Heart left ventricle (tissue), 16 donors: ENCODE measurements around the gene PGAP1. TPM values are rescaled to one million over a fixed set of nuclear protein-coding genes. Genes with fewer than 3 reads are reported as not detected.

Experiments used
- ATAC-seq, 4 donors: fragments of 200-7000 bp; cut with Tn5 transposase; one replicate each; pipeline ENCODE4 v1.9.1; 2020 to 2022; ENCODE audit warnings: moderate library complexity in 4 of 4, mild to moderate bottlenecking in 3 of 4, moderate number of reproducible peaks in 1 of 4
- DNase-seq, 5 donors: peaks; one replicate each; pipeline ENCODE4 v3.0.0-alpha.2; 2020
- H3K27ac ChIP-seq, 12 donors: fragments of 200-600 bp; sonication (generic) in 4 of 12; one replicate each; pipeline versions ENCODE4 v1.5.0 to v1.8.0; 2016 to 2022; ENCODE audit warnings: mild to moderate bottlenecking in 2 of 12
- H3K27me3 ChIP-seq, 9 donors: fragments of 200-600 bp; sonication (generic) in 2 of 9; one replicate each; pipeline versions ENCODE4 v1.5.1 to v1.8.0; 2016 to 2022; ENCODE audit warnings: mild to moderate bottlenecking in 3 of 9
- H3K36me3 ChIP-seq, 9 donors: fragments of 200-600 bp; sonication (generic) in 2 of 9; one replicate each; pipeline versions ENCODE4 v1.5.0 to v1.8.0; 2018 to 2022; ENCODE audit warnings: mild to moderate bottlenecking in 2 of 9
- H3K4me1 ChIP-seq, 12 donors: fragments of 200-600 bp; sonication (generic) in 4 of 12; one replicate each; pipeline versions ENCODE4 v1.5.0 to v1.8.0; 2016 to 2022; ENCODE audit warnings: mild to moderate bottlenecking in 3 of 12
- H3K4me3 ChIP-seq, 12 donors: fragments of 200-600 bp; sonication (generic) in 4 of 12; one replicate each; pipeline versions ENCODE4 v1.5.0 to v1.8.0; 2017 to 2022; ENCODE audit warnings: mild to moderate bottlenecking in 9 of 12, moderate library complexity in 4 of 12
- H3K9me3 ChIP-seq, 12 donors: fragments of 200-600 bp; sonication (generic) in 4 of 12; one replicate each; pipeline versions ENCODE4 v1.5.0 to v1.8.0; 2016 to 2022; ENCODE audit warnings: mild to moderate bottlenecking in 1 of 12
- CTCF ChIP-seq, 12 donors: fragments of 200-600 bp; sonication (generic) in 4 of 12; IDR thresholded peaks; one replicate each; pipeline versions ENCODE4 v1.5.0 to v1.8.0; 2018 to 2022; ENCODE audit warnings: antibody characterized with exemption in 12 of 12, mild to moderate bottlenecking in 5 of 12
- POLR2A ChIP-seq, 2 donors: fragments of 450-650 bp; IDR thresholded peaks; one replicate each; pipeline ENCODE4 v1.6.1; 2017; ENCODE audit warnings: antibody characterized with exemption in 2 of 2, mild to moderate bottlenecking in 2 of 2, moderate library complexity in 2 of 2
- WGBS, 4 donors: extraction: QIAGEN DNeasy Blood & Tissue Kit in 2 of 4; methylation state at CpG; one replicate each; pipeline versions ENCODE4 v1.1.5 to v1.1.7; 2013 to 2018; 5-methylcytosine and 5-hydroxymethylcytosine counted together
- intact Hi-C, 10 donors: fragments of 100-400 bp; cut with DNase I; formaldehyde crosslinking; loops; one replicate each; pipeline versions ENCODE4 v1.11.1 to v1.14.2; 2022
- polyA plus RNA-seq, 2 donors: library from polyadenylated mRNA; stranded (reverse); fragments of 200-250 nt; gene quantifications; one replicate each; pipeline ENCODE4 v1.2.3, GENCODE V29; 2013
- total RNA-seq, 9 donors: library from RNA; depleted of rRNA in 2 of 9; stranded (reverse); fragments of >200 nt in 2 of 9; fragmentation: NEBNext Ultra II Directional in 3 of 9; extraction: Animal tissue kit (Norgen Biotek cat#: 25700) in 3 of 9; gene quantifications; one replicate each; pipeline versions ENCODE4 v1.1.0 to v1.2.4, GENCODE V29; 2016 to 2023
- donor health status: ischemic (EF 13 %, LVEDD 7.1; RV severe dilation, severe dysfunction).
- donor health status: healthy with polysubstance abuse.
- donor health status: DM: no; HTN: yes; CAD: no.
- donor health status: DM: no; HTN: no; CAD: no.
- donor health status: ischemic (EF 25% LVEDD 6.9; RV normal size, moderate dysfunction).
- donor health status: ischemic (EF 25% LVEDD 5.7; RV mildly dilated, moderate dysfunction).
- donor health status: healthy.
- donor health status: DM: yes; HTN: yes; CAD: no.
- donor health status: ischemic (EF 35%, LVEDD 5.7; RV mildly dilated, moderate dysfunction).
- donor health status: nonischemic (EF 11% LVEDD 7.7; RV severe dilation, severe dysfunction).
- donor health status: DM: yes; HTN: yes; CAD: no.
- donor health status: PGD.
- donor health status: ischemic (EF 29% LVEDD 5.4; RV normal size, mild dysfunction).
- donor health status: nonischemic (EF 23%, LVEDD 6.1; RV moderate dilation, normal function).

PGAP1 gene
- total and polyA plus RNA-seq, 11 donors, result 1.2 to 8.8 (median 5.2) TPM

DNA sequence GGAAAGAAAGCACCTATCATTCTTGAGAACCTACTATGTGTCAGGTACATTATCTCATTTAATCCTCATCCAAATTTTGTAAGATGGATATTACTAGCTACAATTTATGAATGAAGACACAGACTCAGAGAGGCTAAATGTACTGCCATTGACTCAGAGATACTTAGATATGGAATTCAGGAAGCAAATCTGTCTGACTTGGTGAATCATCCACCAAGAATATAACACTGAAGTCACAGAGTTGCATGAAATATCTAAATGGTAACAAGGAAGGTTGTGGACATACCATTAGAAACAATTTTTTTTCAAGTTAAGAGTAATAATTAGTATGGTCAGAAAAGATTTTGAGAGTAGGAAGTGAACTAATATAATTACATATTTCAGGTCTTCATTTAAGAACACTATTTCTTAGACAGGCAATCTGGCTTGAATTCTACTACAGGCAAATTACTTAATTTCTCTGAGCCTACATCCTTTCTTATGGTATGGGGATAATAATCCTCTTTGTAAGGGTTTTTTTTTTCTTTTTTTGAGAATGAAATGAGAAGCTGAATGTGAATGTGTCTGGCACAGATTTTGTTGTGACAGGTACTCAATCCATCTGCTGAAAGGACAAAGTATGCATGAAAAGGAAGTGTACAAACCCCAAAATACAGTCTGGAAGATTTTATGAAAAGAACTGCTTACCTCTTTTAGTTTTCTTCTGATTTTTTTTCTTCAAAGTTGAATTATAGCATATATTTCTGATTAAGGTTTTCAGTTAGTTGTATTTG, 102.6 kb downstream of the PGAP1 start:
- intact Hi-C loops, result no loop called here
- ATAC-seq, result peak in 1 of 4 donors; percentile 43
- Histone ChIP-seq H3K27ac (no peak overlapping the region), H3K27me3 (no peaks in the 10 kb centered on the region), H3K4me1 (no peaks in the 10 kb centered on the region), H3K36me3 (no peaks in the 10 kb centered on the region), H3K9me3 (peaks cover 0 to 4% (median 0%) of the 10 kb centered on the region in 12 donors), H3K4me3 (no peak overlapping the region)
- no peak for TF ChIP-seq POLR2A (IDR thresholded peaks at IDR 0.05)
- no peak for TF ChIP-seq CTCF (IDR thresholded peaks at IDR 0.05)
- no peak for DNase-seq

DNA sequence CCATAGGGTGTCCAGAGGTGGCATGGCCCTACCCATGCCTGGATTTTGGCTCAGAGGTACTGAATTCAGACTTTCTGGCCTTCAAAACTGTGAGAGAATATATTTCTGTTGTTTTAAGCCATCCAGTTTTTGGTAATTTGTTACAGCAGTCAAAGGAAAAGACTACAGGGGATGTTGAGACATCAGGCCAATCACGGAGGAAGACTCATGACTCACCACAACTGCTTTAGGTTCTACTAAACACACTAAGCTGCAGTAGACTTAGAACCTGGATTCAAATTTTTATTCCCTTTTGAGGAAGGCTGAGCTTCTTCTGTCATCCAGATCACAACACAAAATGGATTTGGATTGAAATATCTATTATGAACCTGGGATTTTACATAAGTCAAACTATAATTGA, 105.3 kb downstream of the PGAP1 start:
- DNase-seq, result no peak
- Histone ChIP-seq H3K27ac (no peak overlapping the region), H3K4me3 (no peak overlapping the region), H3K27me3 (no peaks in the 10 kb centered on the region), H3K4me1 (no peaks in the 10 kb centered on the region), H3K36me3 (no peaks in the 10 kb centered on the region), H3K9me3 (peaks cover 0 to 11% (median 0%) of the 10 kb centered on the region in 12 donors)
- no peak for TF ChIP-seq CTCF (IDR thresholded peaks at IDR 0.05)
- TF ChIP-seq POLR2A (IDR thresholded peaks at IDR 0.05), result no peak
- WGBS, 4 donors, result 86 to 96% (median 88%) methylated on average over 1 of the region's 1 CpG
- intact Hi-C loops, result no loop called here
- ATAC-seq, result no peak

DNA sequence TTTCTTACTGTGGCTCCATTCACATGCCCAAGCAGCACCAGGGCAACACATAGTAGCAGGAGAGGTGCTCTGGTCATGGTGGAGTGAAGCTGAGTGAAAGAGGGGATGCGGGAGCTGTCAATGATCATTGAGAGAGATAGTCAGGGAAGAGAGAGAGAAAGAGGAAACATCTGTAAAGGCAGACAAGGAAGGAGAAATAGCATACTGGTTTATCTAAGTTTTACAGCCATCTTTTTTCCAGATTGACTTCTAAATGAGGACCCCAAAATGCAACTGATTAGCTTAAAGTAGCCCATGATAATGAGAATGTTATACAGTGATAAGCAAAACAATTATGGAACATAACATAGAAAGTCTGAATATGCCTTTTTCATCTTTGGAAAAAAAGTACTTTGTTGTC, 117.2 kb downstream of the PGAP1 start, which contains the start of gene C2orf66:
C2orf66 (minus strand) TSS at position 96 of the 400 bp plus-strand sequence; CDS start at position 77, 19 bp downstream.
- H3K27me3 ChIP-seq, result no peaks in the 10 kb centered on the region
- DNase-seq (no peak), ATAC-seq (no peak)
- WGBS, 4 donors, result 57 to 71% (median 66%) methylated on average over 1 of the region's 1 CpG
- H3K27ac ChIP-seq, result no peak within 1 kb of the TSS
- H3K4me3 ChIP-seq, result no peak within 1 kb of the TSS
- H3K9me3 ChIP-seq, result no peaks in the 10 kb centered on the region
- H3K4me1 ChIP-seq, result no peaks in the 10 kb centered on the region
- no peak for TF ChIP-seq CTCF (IDR thresholded peaks at IDR 0.05)
- no peak for TF ChIP-seq POLR2A (IDR thresholded peaks at IDR 0.05)
- intact Hi-C loops, result no loop called here
- H3K36me3 ChIP-seq, result no peaks in the 10 kb centered on the region

DNA sequence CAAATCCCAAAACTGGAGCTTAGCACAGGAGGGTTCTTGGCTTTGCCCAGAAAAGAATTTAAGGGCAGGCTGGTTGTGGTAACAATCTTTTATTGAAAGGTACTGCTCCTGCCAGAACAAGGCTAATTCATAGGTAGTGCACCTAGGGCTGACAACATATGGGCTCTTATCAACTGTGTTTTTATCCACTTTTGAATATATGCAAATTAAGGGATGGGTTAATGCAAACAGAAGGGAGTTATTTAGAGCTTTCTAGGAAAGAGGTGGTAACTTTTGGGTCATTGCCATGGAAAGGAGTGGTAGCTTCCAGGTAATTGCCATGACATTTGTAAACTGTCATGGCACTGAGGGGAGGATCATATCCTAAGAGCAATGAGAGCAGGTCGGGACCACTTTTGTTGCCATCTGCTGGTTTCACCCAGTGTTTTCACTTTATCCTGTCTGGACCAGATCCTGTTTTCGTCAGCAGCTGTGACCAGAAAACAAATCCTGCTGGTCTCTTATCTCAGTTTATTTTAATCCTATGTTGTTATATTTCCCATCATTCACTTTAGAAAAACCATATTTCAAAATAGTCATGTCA, 118.3 kb downstream of the PGAP1 start:
- no peak for ATAC-seq
- intact Hi-C loops, result no loop called here
- Histone ChIP-seq H3K9me3 (no peaks in the 10 kb centered on the region), H3K4me1 (no peaks in the 10 kb centered on the region), H3K27ac (no peak overlapping the region), H3K27me3 (no peaks in the 10 kb centered on the region), H3K36me3 (no peaks in the 10 kb centered on the region), H3K4me3 (no peak overlapping the region)
- 18 to 31% (median 20%) methylated on average over 2 of the region's 2 CpGs for WGBS, 4 donors
- no peak for DNase-seq
- TF ChIP-seq POLR2A (IDR thresholded peaks at IDR 0.05) (no peak), CTCF (IDR thresholded peaks at IDR 0.05) (no peak)
